Measurements from ENCODE around the gene FMNL2.

Gene FMNL2

DNA sequence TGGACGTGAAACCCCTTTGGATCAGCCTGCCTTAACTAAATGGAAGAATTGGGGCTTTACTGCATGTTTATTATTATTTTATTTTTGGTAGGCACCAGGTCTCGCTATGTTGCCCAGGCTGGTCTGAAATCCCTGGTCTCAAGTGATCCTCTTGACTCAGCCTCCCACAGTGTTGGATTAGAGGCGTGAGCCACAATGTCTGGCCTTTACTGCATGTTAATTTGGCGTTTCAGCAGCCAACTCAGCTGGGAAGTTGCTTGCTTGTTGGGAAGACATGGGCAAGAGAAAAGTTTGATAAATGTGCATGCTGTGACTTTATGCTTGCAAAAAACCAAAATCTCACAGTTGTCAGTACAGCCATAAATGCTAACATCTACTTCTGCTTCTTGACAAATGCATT lies 105.1 kb downstream of the FMNL2 start:
- Histone ChIP-seq H3K79me2 (ENCODE audit: insufficient read depth, low read length) (no peaks in the 10 kb centered on the region), H3K27ac (ENCODE audit: low read length) (no peak overlapping the region), H3K4me1 (ENCODE audit: insufficient read depth, low read length) (no peaks in the 10 kb centered on the region), H3K4me3 (ENCODE audit: low read depth in 1 of 2, low read length in 2 of 2) (no peak overlapping the region), H3K9me3 (ENCODE audit: insufficient read depth, low read length, severe bottlenecking) (no peaks in the 10 kb centered on the region), H2AFZ (ENCODE audit: low read depth, low read length) (no peak overlapping the region), H3K36me3 (ENCODE audit: insufficient read depth, low read length) (no peaks in the 10 kb centered on the region), H3K4me2 (ENCODE audit: insufficient read depth, low read length) (no peak overlapping the region), H3K9ac (ENCODE audit: low read depth, low read length) (no peak overlapping the region), H3K27me3 (ENCODE audit: insufficient read depth, low read length, poor library complexity) (peaks cover 4% of the 10 kb centered on the region), H4K20me1 (ENCODE audit: insufficient read depth, low read length) (no peaks in the 10 kb centered on the region)
- DNase-seq = no peak
- TF ChIP-seq, protein P1, sequence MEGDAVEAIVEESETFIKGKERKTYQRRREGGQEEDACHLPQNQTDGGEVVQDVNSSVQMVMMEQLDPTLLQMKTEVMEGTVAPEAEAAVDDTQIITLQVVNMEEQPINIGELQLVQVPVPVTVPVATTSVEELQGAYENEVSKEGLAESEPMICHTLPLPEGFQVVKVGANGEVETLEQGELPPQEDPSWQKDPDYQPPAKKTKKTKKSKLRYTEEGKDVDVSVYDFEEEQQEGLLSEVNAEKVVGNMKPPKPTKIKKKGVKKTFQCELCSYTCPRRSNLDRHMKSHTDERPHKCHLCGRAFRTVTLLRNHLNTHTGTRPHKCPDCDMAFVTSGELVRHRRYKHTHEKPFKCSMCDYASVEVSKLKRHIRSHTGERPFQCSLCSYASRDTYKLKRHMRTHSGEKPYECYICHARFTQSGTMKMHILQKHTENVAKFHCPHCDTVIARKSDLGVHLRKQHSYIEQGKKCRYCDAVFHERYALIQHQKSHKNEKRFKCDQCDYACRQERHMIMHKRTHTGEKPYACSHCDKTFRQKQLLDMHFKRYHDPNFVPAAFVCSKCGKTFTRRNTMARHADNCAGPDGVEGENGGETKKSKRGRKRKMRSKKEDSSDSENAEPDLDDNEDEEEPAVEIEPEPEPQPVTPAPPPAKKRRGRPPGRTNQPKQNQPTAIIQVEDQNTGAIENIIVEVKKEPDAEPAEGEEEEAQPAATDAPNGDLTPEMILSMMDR (IDR thresholded peaks at IDR 0.05; ENCODE audit: borderline replicate concordance, extremely low read depth, low read length, poor library complexity, severe bottlenecking) = no peak
- ATAC-seq (ENCODE audit: insufficient read depth, low read depth) = no peak

DNA sequence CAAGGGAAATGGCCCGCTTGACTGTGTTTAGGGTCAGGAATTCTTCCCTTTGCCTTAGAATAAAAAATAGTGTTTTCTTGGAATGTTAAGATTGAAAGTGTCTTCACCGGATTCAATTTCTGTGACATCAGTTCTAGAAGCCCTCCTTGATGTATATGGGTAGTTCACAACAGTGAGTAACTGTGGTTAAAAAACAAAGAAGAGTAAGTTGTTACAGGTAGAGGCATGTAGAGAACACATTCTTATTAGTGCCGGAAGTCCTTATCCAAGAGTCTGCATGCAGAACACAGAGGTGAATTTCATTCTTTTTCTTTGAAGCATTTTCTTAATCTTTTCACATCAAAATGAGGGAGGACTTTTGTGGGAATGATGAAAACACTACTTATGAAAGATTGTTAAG lies 105.5 kb downstream of the FMNL2 start:
- ATAC-seq (ENCODE audit: insufficient read depth, low read depth) = no peak

GRCh38 chr2:152441961-152442360 lies 107.0 kb downstream of the FMNL2 start:
- DNase-seq = no peak
- no peaks in the 10 kb centered on the region for H3K36me3 ChIP-seq (ENCODE audit: insufficient read depth, low read length)
- no peak for TF ChIP-seq EZH2 (IDR thresholded peaks at IDR 0.05; ENCODE audit: borderline replicate concordance, low read depth, low read length, severe bottlenecking)
- TF ChIP-seq, protein P1 (IDR thresholded peaks at IDR 0.05; ENCODE audit: borderline replicate concordance, extremely low read depth, low read length, poor library complexity, severe bottlenecking) = no peak
- H3K9ac ChIP-seq (ENCODE audit: low read depth, low read length) = no peak overlapping the region
- peaks cover 4% of the 10 kb centered on the region for H3K27me3 ChIP-seq (ENCODE audit: insufficient read depth, low read length, poor library complexity)
- ATAC-seq (ENCODE audit: insufficient read depth, low read depth) = no peak
- H3K4me3 ChIP-seq (ENCODE audit: low read depth in 1 of 2, low read length in 2 of 2) = no peak overlapping the region
- no peaks in the 10 kb centered on the region for H3K9me3 ChIP-seq (ENCODE audit: insufficient read depth, low read length, severe bottlenecking)
- no peaks in the 10 kb centered on the region for H3K79me2 ChIP-seq (ENCODE audit: insufficient read depth, low read length)
- no peaks in the 10 kb centered on the region for H3K4me1 ChIP-seq (ENCODE audit: insufficient read depth, low read length)
- no peak overlapping the region for H2AFZ ChIP-seq (ENCODE audit: low read depth, low read length)
- H3K4me2 ChIP-seq (ENCODE audit: insufficient read depth, low read length) = no peak overlapping the region
- H4K20me1 ChIP-seq (ENCODE audit: insufficient read depth, low read length) = no peaks in the 10 kb centered on the region
- no peak overlapping the region for H3K27ac ChIP-seq (ENCODE audit: low read length)

More for the DNA sequence above, 105.5 kb downstream of the FMNL2 start:
- no peaks in the 10 kb centered on the region for H3K79me2 ChIP-seq (ENCODE audit: insufficient read depth, low read length)
- no peak for DNase-seq
- TF ChIP-seq EZH2 (IDR thresholded peaks at IDR 0.05; ENCODE audit: borderline replicate concordance, low read depth, low read length, severe bottlenecking) = no peak
- TF ChIP-seq, protein P1 (IDR thresholded peaks at IDR 0.05; ENCODE audit: borderline replicate concordance, extremely low read depth, low read length, poor library complexity, severe bottlenecking) = no peak
- H3K27me3 ChIP-seq (ENCODE audit: insufficient read depth, low read length, poor library complexity) = peaks cover 4% of the 10 kb centered on the region
- H4K20me1 ChIP-seq (ENCODE audit: insufficient read depth, low read length) = no peaks in the 10 kb centered on the region
- H3K4me3 ChIP-seq (ENCODE audit: low read depth in 1 of 2, low read length in 2 of 2) = no peak overlapping the region
- H3K9ac ChIP-seq (ENCODE audit: low read depth, low read length) = no peak overlapping the region
- H3K36me3 ChIP-seq (ENCODE audit: insufficient read depth, low read length) = no peaks in the 10 kb centered on the region
- no peak overlapping the region for H3K4me2 ChIP-seq (ENCODE audit: insufficient read depth, low read length)
- no peaks in the 10 kb centered on the region for H3K9me3 ChIP-seq (ENCODE audit: insufficient read depth, low read length, severe bottlenecking)
- H3K4me1 ChIP-seq (ENCODE audit: insufficient read depth, low read length) = no peaks in the 10 kb centered on the region
- no peak overlapping the region for H2AFZ ChIP-seq (ENCODE audit: low read depth, low read length)
- H3K27ac ChIP-seq (ENCODE audit: low read length) = no peak overlapping the region

- no peak overlapping the region for H2AFZ ChIP-seq (ENCODE audit: low read depth, low read length)
- no peak overlapping the region for H3K4me3 ChIP-seq (ENCODE audit: low read depth in 1 of 2, low read length in 2 of 2)
- peaks cover 4% of the 10 kb centered on the region for H3K27me3 ChIP-seq (ENCODE audit: insufficient read depth, low read length, poor library complexity)
- no peak overlapping the region for H3K27ac ChIP-seq (ENCODE audit: low read length)
- DNase-seq = no peak
- no peaks in the 10 kb centered on the region for H3K79me2 ChIP-seq (ENCODE audit: insufficient read depth, low read length)
- no peaks in the 10 kb centered on the region for H3K36me3 ChIP-seq (ENCODE audit: insufficient read depth, low read length)
- no peak overlapping the region for H3K4me2 ChIP-seq (ENCODE audit: insufficient read depth, low read length)
- no peak for TF ChIP-seq EZH2 (IDR thresholded peaks at IDR 0.05; ENCODE audit: borderline replicate concordance, low read depth, low read length, severe bottlenecking)
- TF ChIP-seq, protein P1 (IDR thresholded peaks at IDR 0.05; ENCODE audit: borderline replicate concordance, extremely low read depth, low read length, poor library complexity, severe bottlenecking) = no peak
- H4K20me1 ChIP-seq (ENCODE audit: insufficient read depth, low read length) = no peaks in the 10 kb centered on the region
- H3K9me3 ChIP-seq (ENCODE audit: insufficient read depth, low read length, severe bottlenecking) = no peaks in the 10 kb centered on the region
- no peaks in the 10 kb centered on the region for H3K4me1 ChIP-seq (ENCODE audit: insufficient read depth, low read length)
- H3K9ac ChIP-seq (ENCODE audit: low read depth, low read length) = no peak overlapping the region
- ATAC-seq (ENCODE audit: insufficient read depth, low read depth) = no peak
Observed at GRCh38 chr2:152443771-152444170, 108.8 kb downstream of the FMNL2 start.
